Measurements from ENCODE around the gene HCN1.
"Not testable (repeated sequence)": the region's sequence is repeated elsewhere in the genome, so short reads cannot be mapped to it uniquely, and the experiment has no call there.

Gene HCN1

DNA sequence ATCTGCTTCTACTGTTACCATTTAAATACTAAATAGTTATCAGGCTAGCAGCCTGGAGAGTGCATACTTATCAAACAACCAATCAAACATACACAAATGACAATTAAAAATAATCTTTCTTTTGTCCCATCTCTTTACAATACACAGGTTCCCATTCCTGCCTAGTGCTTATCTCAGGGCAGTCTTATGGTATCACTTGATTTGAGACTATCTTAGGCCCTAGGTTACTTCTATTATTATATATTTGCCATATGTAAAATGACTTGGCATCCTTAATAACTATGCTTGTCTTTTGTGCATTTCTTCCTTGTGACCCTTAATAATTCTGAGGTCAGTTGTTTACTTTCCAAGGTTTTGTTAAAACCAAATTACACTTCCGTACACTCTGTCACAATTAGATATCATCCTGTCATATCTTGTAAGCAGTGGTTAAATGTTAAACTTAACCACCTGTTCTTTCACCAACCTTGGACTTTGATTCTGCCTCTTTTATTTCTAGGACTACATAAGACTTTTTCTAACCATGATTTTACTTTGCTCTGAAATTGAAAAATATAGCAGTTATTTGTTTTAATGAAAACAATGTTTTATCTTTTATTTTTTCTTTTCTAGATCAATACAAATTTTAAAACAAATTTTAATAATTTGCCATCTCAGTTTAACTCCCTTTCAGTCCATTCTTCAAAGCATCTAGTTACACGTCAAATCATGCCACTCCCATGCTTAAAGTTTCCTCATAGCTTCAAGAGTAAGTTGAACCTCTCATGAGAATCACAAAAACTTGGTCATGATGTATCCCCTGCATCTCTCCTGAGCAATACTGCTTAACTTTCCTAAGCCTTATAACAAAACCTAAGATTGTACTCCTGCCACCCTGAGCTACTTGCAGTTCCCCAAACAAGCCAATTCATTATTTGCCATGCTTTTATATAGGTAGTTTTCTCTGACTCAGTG, 281.3 kb downstream of the HCN1 start:
- DNase-seq: no peak

DNA sequence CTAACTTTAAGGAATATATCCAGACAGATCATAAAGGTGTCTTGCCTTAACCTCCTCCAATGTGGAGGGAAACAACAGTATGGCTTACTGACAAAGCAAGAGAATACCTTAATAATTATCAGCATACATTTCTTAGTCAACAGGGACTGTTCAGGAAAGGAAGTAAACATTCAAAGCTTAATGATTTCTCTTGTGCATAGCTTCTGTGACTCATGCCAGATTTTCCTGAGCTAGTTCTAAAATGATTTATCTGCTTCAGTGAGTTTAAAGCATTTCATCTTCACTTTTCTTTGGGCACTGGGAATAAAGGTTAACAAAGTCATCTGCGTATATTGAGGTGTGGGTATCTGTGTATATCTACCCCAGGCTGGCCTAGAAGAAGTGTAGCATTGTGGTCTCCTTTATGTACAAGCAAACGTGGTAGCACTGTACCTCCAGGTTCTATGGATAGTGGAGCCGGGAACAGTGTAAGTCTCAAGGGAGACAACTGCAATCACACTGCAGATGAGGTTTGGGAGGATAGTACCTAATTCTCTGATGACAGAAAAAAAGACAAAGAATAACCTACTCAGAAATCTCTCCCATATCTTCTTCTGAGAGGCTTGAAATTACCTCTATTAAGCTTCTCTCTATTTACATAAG, 284.1 kb downstream of the HCN1 start:
- DNase-seq: no peak

- peak; percentile 6 for DNase-seq
Observed at GRCh38 chr5:45410304-45410995, 285.7 kb downstream of the HCN1 start.

DNA sequence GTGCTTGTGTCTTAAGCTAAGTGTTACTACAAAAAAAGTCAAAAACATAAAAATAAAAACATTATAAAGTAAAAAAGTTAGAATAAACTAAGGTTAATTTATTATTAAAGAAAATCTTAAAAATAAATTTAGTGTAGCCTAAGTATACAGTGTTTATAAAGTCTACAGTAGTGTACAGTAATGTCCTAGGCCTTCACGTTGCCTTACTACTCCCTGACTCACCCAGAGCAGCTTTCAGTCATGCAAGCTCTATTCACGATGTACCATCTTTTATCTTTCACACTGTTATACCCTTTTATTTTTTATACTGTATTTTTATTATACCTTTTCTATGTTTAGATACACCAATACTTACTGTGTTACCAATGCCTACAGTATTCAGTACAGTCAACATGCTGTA, 288.1 kb downstream of the HCN1 start:
- no peak for DNase-seq

DNA sequence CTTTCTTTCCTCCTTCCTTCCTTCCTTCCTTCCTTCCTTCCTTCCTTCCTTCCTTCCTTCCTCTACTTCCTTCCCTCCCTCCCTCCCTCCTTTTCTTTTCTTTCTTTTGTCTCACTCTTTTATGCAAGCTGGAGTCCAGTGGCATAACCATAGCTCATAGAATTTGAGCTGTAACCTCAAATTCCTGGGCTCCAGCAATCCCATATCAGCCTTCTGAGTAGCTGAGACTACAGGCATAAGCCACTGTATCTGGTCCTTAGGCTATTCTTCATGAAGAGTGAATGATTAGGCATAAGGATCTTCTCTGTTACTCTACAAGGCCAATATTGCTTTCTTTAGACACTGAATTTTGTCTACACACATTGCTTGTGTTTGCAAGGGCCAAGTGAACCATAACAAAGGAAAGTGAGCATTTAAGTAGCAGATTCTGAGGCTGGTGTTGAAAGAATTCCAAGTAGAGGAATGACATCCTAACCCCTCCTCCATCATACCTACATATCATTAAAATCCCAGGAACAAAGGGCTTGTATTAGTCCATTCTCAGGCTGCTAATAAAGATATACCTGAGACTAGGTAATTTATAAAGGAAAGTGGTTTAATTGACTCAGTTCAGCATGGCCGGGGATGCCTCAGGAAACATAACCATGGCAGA, 293.2 kb downstream of the HCN1 start:
- DNase-seq: no peak

- DNase-seq: peak; percentile 20
Observed at GRCh38 chr5:45399041-45399440, 297.1 kb downstream of the HCN1 start.

GRCh38 chr5:45385321-45386058, 310.7 kb downstream of the HCN1 start:
- DNase-seq: no peak

DNA sequence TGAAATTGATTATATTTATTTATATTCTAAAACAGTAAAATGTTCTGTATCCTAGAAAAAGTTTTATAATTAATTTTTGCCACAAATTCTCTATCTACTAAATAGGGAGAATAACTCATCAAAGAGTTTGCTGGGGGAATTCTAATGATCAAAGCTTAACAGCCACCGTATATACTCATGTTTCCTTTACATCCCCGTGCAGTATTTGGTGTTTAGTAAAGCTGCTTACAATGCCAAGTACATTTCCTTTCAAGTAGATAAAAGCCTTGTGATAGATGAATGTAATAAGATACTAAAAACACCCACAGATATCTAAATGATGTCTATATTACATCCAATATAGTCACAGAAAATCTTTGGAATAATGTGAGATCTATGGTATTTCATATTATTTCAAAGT, 312.2 kb downstream of the HCN1 start:
- no peak for DNase-seq

DNA sequence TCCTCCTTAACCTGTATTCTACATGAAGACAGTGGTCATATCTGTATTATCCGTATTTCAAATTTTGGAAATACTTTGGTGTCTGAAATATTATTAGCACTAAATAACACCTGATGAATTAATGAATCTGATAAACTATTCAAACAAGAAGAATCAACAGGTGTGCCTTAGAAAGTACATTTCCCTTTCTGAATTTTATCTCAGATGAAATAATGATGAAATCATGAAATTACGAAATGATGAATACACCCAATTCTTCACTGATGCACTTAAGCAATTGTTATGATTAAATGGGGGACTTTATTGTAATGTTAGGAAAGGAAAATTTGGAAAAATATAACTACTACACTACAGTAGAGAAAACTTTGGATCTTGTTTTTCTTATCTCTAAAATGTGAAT, 313.6 kb downstream of the HCN1 start:
- DNase-seq: no peak

GRCh38 chr5:45376417-45376816, 319.8 kb downstream of the HCN1 start:
- DNase-seq: no peak

DNA sequence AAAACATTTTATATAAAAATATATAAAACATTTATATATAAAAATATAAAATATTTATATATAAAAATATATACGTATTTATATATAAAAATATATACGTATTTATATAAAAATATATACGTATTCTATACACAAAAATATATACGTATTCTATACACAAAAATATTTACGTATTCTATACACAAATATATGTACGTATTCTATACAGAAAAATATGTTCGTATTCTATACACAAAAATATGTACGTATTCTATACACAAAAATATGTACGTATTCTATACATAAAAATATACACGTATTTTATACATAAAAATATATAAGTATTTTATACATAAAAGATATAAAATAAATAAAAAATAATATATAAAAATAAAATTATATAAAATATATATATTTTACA, 323.6 kb downstream of the HCN1 start:
- DNase-seq: no peak

DNA sequence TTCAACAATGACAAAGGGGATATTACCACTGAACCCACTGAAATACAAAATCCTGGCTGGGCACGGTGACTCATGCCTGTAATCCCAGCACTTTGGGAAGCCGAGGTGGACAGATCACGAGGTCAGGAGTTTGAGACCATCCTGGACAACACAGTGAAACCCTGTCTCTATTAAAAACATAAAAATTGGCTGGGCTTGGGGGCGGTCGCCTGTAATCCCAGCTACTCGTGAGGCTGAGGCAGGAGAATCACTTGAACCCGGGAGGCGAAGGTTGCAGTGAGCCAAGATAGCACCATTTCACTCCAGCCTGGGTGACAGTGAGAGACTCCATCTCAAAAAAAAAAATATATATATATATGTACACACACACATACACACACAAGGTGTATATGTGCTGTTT, 324.8 kb downstream of the HCN1 start:
- DNase-seq: not testable (repeated sequence)

DNA sequence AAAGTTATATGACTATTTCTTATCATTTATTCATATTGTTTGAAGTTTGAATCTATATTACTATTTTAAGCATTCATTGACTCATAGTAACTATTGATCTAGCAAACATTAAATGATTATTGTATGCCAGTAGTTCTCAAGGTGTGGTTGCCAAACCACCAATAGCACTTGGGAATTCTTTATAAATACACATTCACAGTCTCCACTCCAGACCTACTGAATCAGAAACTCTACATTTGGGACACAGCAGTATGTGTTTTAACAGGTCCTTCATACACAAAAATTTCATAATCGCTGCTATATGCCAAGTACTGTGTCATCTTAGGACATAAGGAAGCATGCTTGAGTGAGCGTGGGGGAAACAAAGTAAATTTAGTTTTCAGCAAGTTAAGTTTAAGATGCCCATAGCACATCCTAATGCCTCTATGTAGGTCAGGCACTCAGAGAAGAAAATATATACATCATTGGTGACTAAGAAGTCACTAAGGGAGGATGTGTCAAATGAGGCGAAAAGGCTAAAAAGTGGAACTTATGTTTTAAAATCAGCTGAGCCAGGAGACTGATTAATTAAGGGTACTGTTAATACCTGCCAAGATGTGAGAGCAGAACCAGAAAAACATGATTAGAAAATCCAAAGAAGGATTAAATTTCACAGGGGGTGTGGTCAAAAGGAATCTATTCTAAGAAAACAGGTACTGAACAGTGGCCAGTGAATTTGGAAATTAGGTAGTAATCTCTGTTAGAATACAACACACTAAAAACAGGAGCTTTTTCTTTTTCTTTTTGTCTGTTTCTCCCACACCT, 340.8 kb downstream of the HCN1 start:
- DNase-seq: no peak

- DNase-seq: no peak
Observed at GRCh38 chr5:45336464-45336863, 359.7 kb downstream of the HCN1 start.

DNA sequence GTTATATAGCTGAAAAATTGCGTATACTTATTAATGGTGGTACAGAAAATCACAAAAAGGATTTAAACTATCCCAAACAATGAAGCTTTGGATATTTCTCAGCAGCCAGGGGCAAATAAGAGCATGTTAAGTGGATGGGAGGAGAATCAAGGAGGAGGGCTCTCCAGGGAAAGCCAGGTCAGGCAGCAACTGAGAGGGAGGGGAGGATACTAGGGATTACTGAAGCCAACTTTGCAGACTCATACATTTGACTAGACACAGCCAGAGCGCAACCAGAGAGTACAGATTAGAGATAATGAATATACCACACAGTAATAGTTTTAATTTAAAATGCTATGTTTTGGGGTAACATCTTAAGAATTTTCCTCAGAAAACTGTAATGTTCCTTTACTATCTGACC, 360.2 kb downstream of the HCN1 start:
- no peak for DNase-seq

GRCh38 chr5:45335346-45335745, 360.8 kb downstream of the HCN1 start:
- no peak for DNase-seq

DNA sequence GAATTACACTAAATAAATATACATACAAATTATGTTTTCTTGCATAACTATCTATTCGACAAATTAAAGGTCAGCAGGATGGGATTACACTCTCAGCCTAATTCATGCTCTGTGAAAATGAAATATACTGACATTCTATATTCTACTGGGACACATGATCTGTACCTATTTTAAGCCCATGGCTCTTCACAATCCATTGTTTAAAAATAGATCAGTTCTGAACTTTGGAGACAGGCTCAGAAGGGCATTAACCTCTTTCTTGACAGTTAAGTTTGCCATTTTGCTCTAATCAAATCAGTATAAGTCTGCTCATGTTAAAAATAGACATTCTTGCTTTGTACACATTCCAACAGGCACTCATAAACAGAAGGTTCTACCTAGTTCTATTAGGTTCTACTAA, 361.2 kb downstream of the HCN1 start:
- DNase-seq: no peak

GRCh38 chr5:45312627-45313026, 383.6 kb downstream of the HCN1 start:
- DNase-seq: not testable (repeated sequence)

DNA sequence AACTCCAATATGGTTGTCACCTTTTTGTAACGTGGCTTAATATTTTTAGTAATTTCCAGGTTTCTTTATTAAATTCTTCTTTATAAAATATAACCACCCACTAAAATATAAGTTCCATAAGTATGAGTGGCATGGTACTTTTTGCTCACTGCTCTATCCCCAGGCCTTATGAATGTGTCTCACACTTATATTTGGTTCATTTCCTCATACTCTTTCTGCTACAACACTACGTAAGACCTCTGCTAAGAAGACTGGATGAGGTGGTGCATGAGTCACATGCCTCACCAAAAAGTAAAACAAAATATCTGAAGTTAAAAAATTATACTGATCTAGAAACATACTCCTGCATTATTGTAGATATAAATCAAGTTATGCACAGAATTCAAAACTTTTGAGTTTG, 400.9 kb downstream of the HCN1 start:
- no peak for DNase-seq

DNA sequence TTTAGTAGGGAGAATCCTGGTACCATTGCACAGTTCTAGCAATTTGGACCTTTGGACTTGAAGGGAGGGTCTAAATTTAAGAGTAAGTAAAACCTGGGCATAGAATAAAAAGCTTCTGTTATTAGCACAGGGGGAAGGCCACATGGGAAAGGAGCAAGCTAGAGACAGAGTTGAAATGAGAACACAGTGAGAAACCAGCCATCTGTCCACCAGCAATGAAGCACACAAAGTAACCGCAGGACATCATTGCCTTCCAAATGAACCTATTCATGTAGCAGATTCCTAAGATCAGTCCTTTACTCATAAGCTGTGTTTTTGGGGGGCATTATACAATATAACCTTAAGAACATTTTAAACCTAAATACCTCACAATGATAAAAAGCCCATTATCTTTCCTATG, 407.4 kb downstream of the HCN1 start:
- DNase-seq: peak; percentile 33

DNA sequence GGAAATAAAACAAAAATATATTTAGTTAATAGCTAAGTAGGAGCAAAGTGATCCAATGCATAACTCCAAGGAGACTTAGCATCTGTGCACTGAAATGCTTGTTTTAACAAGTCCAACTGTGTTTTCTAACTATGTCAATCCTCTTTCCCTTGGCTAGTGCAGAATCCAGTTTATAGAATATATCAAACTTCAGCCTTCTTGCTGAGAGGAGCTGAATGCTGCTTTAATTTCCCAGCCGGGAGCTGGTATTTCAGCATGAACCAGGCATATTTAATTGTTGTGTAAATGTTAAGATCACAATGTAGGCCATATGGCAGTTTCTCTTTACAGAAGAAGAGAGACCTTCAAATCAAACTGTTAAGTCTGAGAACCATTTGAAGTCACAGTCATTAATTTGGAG, 411.7 kb downstream of the HCN1 start:
- no peak for DNase-seq

DNA sequence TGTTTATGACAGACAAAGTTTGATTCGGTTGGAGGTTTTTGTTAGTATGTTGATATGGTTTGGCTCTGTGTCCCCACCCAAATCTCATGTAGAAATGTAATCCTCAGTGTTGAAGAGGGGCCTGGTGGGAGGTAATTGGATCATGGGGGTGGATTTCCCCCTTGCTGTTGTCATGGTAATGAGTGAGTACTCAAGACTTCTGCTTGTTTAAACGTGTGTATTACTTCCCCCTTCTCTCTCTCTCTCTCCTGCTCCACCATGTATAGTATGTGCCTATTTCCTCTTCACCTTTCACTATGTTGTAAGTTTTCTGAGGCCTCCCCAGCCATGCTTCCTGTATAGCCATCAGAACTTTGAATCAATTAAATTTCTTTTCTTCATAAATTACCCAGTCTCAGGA, 415.1 kb downstream of the HCN1 start:
- no peak for DNase-seq

All from eye (tissue), 1 donor.